LNCaP clone FGC (cell line): ENCODE results near the gene TSSK1B.

Experiments used
- DNase-seq: peaks from one replicate; pipeline ENCODE4 v3.0.0-alpha.2; 2011; ENCODE audit warnings: low read depth
- H3K4me3 ChIP-seq: 2 replicates; pipeline ENCODE4 v1.5.1; 2011; ENCODE audit warnings: mild to moderate bottlenecking, low read depth, low read length, control low read depth
- TF ChIP-seq, protein P1 (sequence below): IDR thresholded peaks from 2 replicates; pipeline ENCODE4 v1.5.1; 2012; ENCODE audit warnings: mild to moderate bottlenecking; ENCODE audit not compliant: control insufficient read depth, insufficient read depth; ENCODE audit errors: extremely low read depth

TSSK1B gene

DNA sequence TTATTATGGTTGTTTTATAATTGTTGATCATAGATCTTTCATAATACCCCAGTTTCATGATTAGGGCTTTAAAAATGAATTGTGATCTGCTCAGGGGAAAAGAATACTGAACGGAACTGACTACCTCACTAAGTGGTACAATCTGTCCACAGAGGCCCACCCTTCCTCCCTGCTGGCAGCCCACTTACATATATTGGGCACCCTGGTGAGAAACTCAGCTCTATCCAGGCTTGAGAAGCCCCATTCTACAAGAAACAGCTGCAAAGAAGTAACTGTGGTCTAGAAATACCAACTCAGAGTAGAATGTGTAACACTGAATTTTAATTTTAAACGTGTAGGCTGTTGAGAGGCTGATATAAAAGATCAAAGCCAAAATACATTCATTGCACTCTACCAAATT is 46.9 kb downstream of the TSSK1B start:
- no peak overlapping the region for H3K4me3 ChIP-seq
- TF ChIP-seq, protein P1, sequence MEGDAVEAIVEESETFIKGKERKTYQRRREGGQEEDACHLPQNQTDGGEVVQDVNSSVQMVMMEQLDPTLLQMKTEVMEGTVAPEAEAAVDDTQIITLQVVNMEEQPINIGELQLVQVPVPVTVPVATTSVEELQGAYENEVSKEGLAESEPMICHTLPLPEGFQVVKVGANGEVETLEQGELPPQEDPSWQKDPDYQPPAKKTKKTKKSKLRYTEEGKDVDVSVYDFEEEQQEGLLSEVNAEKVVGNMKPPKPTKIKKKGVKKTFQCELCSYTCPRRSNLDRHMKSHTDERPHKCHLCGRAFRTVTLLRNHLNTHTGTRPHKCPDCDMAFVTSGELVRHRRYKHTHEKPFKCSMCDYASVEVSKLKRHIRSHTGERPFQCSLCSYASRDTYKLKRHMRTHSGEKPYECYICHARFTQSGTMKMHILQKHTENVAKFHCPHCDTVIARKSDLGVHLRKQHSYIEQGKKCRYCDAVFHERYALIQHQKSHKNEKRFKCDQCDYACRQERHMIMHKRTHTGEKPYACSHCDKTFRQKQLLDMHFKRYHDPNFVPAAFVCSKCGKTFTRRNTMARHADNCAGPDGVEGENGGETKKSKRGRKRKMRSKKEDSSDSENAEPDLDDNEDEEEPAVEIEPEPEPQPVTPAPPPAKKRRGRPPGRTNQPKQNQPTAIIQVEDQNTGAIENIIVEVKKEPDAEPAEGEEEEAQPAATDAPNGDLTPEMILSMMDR = no peak
- no peak for DNase-seq

DNA sequence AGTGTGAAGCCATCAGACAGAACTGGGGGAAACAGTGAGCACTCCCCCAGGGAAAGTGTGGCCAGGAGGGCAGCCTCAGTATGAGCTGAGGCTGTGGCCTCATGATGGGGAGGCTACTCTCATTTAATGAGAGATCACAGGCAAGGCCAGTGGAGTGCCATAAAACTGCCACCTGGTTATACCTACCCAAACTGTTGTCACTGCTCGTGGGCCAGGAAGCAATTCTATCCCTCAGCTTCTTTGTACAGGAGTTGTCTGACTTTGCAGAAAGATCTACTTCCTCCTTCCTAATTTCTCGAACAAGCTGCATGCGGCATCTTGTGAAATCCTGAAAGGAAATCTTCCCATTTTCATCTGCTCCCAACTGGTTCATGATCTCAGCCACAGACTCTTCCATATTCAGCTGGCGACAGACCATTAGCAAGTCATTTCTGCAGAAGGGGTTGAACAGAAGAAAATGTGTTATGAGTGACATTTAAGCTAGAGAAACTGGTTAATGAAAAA is 50.0 kb downstream of the TSSK1B start:
- TF ChIP-seq, protein P1 = no peak
- H3K4me3 ChIP-seq = no peak overlapping the region
- no peak for DNase-seq

- no peak for DNase-seq
- TF ChIP-seq, protein P1 = no peak
- H3K4me3 ChIP-seq = no peak overlapping the region
Measured at GRCh38 chr5:113382731-113383130, 52.1 kb downstream of the TSSK1B start.
